H1 (cell line): ENCODE data around the gene HOTAIR. TPM values are rescaled to one million over a fixed set of nuclear protein-coding genes. Genes with fewer than 3 reads are reported as not detected.

Source experiments
- JUND ChIP-seq: IDR thresholded peaks from 2 replicates; pipeline ENCODE4 v1.6.1; 2011; ENCODE audit warnings: mild to moderate bottlenecking, improper control_type of control experiment, low read length
- KDM1A ChIP-seq: fragments of 200-600, 300-600 bp; sonication (generic); IDR thresholded peaks from 2 replicates; pipeline ENCODE4 v1.7.1; 2016; ENCODE audit warnings: mild to moderate bottlenecking, low read length, borderline replicate concordance
- POLR2A ChIP-seq, 2 experiments: IDR thresholded peaks; 1 replicate in 1 of 2; 2 replicates in 1 of 2; pipeline ENCODE4 v1.6.1; 2011; ENCODE audit warnings: low read depth in 2 of 2, low read length in 2 of 2, mild to moderate bottlenecking in 2 of 2; ENCODE audit errors: control extremely low read depth in 1 of 2
- SP2 ChIP-seq: IDR thresholded peaks from 2 replicates; pipeline ENCODE4 v1.6.1; 2012; ENCODE audit warnings: mild to moderate bottlenecking, low read length, inconsistent platforms
- polyA plus RNA-seq, 7 experiments: library from polyadenylated mRNA; depleted of rRNA in 3 of 7; stranded (reverse) in 5 of 7; unstranded in 2 of 7; fragments of >200 nt in 5 of 7; fragments of 200-250 nt in 2 of 7; gene quantifications; 1 replicate in 5 of 7; 2 replicates in 1 of 7; 4 replicates in 1 of 7; pipeline versions ENCODE4 v1.2.1 to v1.2.3, GENCODE V29; 2011 to 2013; ENCODE audit warnings: missing spikeins in 2 of 7, mixed read lengths in 2 of 7
- total RNA-seq: library from RNA; stranded (reverse); fragmentation: NEBNext Ultra II Directional; extraction: Animal tissue kit (Norgen Biotek cat#: 25700); gene quantifications from 2 replicates; pipeline ENCODE4 v1.2.1, GENCODE V29; 2021
- TF ChIP-seq, protein P1 (sequence below): fragments of 300-600 bp; sonication (generic); IDR thresholded peaks from 2 replicates; pipeline ENCODE4 v1.7.1; 2012; ENCODE audit warnings: low read length, moderate library complexity, mild to moderate bottlenecking, inconsistent platforms; ENCODE audit not compliant: insufficient replicate concordance
- TF ChIP-seq, protein P2 (sequence below): IDR thresholded peaks from 2 replicates; pipeline ENCODE4 v1.6.1; 2012; ENCODE audit warnings: inconsistent platforms

HOTAIR gene
- total and polyA plus RNA-seq, 2 of the 8 experiments (the other 6 are each of a cell fraction or from before 2014, with no cell fraction given), result not detected

DNA sequence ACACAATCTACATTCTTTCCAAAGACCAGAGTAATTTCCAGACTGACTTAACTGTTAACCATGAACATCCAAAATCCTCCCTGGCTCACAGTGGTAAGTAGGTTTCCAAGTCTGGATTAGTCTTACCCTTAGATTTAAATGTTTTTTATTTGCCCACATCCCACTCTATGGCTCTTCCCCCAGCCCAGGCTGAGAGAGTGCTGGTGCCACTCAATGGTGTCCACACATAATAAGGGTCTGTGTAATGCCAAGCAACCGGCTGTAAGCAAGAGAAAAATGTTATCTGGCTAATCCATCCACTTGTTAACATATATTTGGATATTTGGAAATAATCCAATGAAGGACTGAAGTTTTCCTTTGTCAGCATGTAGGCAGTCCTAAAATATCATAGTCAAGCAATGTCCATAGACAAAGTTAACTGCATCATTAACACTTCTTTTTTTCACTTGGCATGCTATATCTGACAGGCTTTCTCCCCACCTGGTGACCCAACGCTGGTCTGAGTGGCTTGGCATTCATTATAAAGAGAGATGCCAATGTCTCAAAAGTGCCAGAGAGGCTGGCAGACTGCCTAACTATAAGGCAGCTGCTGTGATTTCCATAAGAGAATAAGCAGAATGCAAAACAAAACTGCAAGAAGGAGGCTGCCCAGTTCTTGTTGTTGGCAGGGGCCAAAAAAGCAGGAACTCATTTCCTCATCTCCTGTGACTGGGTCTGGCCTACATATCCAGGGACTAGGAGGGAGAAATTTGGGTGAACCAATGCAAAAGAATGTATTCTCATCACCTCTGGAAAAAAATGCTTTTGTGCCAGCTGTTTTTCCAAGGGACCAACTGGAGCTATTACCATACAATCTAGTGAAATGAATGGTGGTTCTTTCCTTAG lies 50.0 kb downstream of the HOTAIR start (continued):
- no peak for TF ChIP-seq KDM1A
- TF ChIP-seq POLR2A (IDR thresholded peaks at IDR 0.05; ENCODE audit: control extremely low read depth in 1 of 2, low read depth in 2 of 2, low read length in 2 of 2), result no peak
- TF ChIP-seq JUND, result no peak
- TF ChIP-seq, protein P1, sequence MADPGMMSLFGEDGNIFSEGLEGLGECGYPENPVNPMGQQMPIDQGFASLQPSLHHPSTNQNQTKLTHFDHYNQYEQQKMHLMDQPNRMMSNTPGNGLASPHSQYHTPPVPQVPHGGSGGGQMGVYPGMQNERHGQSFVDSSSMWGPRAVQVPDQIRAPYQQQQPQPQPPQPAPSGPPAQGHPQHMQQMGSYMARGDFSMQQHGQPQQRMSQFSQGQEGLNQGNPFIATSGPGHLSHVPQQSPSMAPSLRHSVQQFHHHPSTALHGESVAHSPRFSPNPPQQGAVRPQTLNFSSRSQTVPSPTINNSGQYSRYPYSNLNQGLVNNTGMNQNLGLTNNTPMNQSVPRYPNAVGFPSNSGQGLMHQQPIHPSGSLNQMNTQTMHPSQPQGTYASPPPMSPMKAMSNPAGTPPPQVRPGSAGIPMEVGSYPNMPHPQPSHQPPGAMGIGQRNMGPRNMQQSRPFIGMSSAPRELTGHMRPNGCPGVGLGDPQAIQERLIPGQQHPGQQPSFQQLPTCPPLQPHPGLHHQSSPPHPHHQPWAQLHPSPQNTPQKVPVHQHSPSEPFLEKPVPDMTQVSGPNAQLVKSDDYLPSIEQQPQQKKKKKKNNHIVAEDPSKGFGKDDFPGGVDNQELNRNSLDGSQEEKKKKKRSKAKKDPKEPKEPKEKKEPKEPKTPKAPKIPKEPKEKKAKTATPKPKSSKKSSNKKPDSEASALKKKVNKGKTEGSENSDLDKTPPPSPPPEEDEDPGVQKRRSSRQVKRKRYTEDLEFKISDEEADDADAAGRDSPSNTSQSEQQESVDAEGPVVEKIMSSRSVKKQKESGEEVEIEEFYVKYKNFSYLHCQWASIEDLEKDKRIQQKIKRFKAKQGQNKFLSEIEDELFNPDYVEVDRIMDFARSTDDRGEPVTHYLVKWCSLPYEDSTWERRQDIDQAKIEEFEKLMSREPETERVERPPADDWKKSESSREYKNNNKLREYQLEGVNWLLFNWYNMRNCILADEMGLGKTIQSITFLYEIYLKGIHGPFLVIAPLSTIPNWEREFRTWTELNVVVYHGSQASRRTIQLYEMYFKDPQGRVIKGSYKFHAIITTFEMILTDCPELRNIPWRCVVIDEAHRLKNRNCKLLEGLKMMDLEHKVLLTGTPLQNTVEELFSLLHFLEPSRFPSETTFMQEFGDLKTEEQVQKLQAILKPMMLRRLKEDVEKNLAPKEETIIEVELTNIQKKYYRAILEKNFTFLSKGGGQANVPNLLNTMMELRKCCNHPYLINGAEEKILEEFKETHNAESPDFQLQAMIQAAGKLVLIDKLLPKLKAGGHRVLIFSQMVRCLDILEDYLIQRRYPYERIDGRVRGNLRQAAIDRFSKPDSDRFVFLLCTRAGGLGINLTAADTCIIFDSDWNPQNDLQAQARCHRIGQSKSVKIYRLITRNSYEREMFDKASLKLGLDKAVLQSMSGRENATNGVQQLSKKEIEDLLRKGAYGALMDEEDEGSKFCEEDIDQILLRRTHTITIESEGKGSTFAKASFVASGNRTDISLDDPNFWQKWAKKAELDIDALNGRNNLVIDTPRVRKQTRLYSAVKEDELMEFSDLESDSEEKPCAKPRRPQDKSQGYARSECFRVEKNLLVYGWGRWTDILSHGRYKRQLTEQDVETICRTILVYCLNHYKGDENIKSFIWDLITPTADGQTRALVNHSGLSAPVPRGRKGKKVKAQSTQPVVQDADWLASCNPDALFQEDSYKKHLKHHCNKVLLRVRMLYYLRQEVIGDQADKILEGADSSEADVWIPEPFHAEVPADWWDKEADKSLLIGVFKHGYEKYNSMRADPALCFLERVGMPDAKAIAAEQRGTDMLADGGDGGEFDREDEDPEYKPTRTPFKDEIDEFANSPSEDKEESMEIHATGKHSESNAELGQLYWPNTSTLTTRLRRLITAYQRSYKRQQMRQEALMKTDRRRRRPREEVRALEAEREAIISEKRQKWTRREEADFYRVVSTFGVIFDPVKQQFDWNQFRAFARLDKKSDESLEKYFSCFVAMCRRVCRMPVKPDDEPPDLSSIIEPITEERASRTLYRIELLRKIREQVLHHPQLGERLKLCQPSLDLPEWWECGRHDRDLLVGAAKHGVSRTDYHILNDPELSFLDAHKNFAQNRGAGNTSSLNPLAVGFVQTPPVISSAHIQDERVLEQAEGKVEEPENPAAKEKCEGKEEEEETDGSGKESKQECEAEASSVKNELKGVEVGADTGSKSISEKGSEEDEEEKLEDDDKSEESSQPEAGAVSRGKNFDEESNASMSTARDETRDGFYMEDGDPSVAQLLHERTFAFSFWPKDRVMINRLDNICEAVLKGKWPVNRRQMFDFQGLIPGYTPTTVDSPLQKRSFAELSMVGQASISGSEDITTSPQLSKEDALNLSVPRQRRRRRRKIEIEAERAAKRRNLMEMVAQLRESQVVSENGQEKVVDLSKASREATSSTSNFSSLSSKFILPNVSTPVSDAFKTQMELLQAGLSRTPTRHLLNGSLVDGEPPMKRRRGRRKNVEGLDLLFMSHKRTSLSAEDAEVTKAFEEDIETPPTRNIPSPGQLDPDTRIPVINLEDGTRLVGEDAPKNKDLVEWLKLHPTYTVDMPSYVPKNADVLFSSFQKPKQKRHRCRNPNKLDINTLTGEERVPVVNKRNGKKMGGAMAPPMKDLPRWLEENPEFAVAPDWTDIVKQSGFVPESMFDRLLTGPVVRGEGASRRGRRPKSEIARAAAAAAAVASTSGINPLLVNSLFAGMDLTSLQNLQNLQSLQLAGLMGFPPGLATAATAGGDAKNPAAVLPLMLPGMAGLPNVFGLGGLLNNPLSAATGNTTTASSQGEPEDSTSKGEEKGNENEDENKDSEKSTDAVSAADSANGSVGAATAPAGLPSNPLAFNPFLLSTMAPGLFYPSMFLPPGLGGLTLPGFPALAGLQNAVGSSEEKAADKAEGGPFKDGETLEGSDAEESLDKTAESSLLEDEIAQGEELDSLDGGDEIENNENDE, result no peak
- TF ChIP-seq SP2, result no peak
- TF ChIP-seq, protein P2, sequence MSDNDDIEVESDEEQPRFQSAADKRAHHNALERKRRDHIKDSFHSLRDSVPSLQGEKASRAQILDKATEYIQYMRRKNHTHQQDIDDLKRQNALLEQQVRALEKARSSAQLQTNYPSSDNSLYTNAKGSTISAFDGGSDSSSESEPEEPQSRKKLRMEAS, result no peak
